ENCODE results near the gene CASKIN2. TPM values are rescaled to one million over a fixed set of nuclear protein-coding genes. Genes with fewer than 3 reads are reported as not detected.

The CASKIN2 gene
- total RNA-seq, 1 donor from 2014 or later: 47.8 TPM

DNA sequence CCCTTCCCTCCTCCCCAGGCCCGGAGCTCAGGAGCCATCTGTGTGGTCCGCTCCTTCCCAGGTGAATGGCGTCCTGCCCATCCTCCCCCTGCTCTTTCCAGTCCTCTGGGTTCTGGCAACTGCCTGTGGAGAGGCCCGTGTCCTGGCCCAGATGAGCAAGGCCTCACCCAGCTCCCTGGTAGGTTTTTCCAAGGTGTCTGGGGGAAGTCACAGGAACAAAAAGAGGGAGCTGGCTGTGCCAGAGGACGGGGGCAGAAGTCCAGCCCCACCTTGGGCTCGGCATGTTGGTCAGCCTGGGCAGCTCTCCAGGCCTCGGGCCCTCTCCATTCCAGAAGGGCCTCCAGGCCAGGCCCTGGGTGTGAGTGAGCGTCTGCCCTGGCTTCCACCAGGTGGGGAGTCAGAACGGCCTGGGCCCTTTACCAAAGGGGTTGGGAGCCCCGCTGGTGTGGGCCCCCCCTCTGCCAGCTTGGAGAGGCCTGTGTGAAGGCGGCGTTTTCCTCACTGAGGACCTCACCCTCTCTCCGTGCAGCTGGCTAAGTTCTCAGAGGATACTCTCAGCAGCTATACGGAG lies 25.1 kb downstream of the CASKIN2 start:
- TF ChIP-seq, protein P1, sequence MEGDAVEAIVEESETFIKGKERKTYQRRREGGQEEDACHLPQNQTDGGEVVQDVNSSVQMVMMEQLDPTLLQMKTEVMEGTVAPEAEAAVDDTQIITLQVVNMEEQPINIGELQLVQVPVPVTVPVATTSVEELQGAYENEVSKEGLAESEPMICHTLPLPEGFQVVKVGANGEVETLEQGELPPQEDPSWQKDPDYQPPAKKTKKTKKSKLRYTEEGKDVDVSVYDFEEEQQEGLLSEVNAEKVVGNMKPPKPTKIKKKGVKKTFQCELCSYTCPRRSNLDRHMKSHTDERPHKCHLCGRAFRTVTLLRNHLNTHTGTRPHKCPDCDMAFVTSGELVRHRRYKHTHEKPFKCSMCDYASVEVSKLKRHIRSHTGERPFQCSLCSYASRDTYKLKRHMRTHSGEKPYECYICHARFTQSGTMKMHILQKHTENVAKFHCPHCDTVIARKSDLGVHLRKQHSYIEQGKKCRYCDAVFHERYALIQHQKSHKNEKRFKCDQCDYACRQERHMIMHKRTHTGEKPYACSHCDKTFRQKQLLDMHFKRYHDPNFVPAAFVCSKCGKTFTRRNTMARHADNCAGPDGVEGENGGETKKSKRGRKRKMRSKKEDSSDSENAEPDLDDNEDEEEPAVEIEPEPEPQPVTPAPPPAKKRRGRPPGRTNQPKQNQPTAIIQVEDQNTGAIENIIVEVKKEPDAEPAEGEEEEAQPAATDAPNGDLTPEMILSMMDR (IDR thresholded peaks at IDR 0.05; ENCODE audit: unreplicated experiment): no peak
- H3K27ac Mint-ChIP-seq (ENCODE audit: unreplicated experiment): peak overlapping the region; percentile 57
- H3K4me3 Mint-ChIP-seq (ENCODE audit: unreplicated experiment): no peak overlapping the region
- no peak for DNase-seq (ENCODE audit: low spot score)
- H3K27me3 Mint-ChIP-seq (ENCODE audit: unreplicated experiment): peaks cover 15% of the 10 kb centered on the region
- peaks cover 18% of the 10 kb centered on the region for H3K36me3 Mint-ChIP-seq (ENCODE audit: low read depth, unreplicated experiment)
- peaks cover 38% of the 10 kb centered on the region for H3K4me1 Mint-ChIP-seq (ENCODE audit: unreplicated experiment)
- H3K9me3 Mint-ChIP-seq (ENCODE audit: unreplicated experiment): no peaks in the 10 kb centered on the region

DNA sequence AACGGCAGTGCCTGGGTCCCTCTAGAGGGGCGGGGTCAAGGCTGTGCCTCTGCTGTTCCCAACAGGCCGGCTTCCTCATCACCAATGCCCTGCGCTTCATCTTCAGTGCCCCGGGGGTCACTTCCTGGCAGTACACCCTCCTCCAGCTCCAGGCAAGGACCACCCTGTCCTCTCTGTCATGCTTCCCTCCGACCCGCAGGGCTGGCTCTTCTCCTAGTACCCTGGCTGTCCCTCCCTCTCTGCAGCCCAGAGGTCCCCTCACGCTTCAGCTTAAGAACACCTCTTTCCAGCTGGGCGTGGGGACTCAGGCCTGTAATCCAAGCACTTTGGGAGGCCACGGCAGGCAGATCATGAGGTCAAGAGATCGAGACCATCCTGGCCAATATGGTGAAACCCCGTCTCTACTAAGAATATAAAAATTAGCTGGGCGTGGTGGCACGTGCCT lies 25.8 kb downstream of the CASKIN2 start:
- DNase-seq (ENCODE audit: low spot score): no peak
- Mint-ChIP-seq H3K4me3 (ENCODE audit: unreplicated experiment) (no peak overlapping the region), H3K36me3 (ENCODE audit: low read depth, unreplicated experiment) (peaks cover 17% of the 10 kb centered on the region), H3K9me3 (ENCODE audit: unreplicated experiment) (no peaks in the 10 kb centered on the region), H3K27ac (ENCODE audit: unreplicated experiment) (no peak overlapping the region), H3K27me3 (ENCODE audit: unreplicated experiment) (peaks cover 20% of the 10 kb centered on the region), H3K4me1 (ENCODE audit: unreplicated experiment) (peaks cover 42% of the 10 kb centered on the region)
- TF ChIP-seq, protein P1 (IDR thresholded peaks at IDR 0.05; ENCODE audit: unreplicated experiment): no peak

- Mint-ChIP-seq H3K36me3 (ENCODE audit: low read depth, unreplicated experiment) (peaks cover 14% of the 10 kb centered on the region), H3K9me3 (ENCODE audit: unreplicated experiment) (no peaks in the 10 kb centered on the region), H3K27me3 (ENCODE audit: unreplicated experiment) (peaks cover 20% of the 10 kb centered on the region), H3K27ac (ENCODE audit: unreplicated experiment) (peak overlapping the region; percentile 24), H3K4me3 (ENCODE audit: unreplicated experiment) (no peak overlapping the region), H3K4me1 (ENCODE audit: unreplicated experiment) (peaks cover 42% of the 10 kb centered on the region)
- TF ChIP-seq, protein P1 (IDR thresholded peaks at IDR 0.05; ENCODE audit: unreplicated experiment): no peak
- no peak for DNase-seq (ENCODE audit: low spot score)
Measured at GRCh38 chr17:75488693-75489510, 26.4 kb downstream of the CASKIN2 start.

DNA sequence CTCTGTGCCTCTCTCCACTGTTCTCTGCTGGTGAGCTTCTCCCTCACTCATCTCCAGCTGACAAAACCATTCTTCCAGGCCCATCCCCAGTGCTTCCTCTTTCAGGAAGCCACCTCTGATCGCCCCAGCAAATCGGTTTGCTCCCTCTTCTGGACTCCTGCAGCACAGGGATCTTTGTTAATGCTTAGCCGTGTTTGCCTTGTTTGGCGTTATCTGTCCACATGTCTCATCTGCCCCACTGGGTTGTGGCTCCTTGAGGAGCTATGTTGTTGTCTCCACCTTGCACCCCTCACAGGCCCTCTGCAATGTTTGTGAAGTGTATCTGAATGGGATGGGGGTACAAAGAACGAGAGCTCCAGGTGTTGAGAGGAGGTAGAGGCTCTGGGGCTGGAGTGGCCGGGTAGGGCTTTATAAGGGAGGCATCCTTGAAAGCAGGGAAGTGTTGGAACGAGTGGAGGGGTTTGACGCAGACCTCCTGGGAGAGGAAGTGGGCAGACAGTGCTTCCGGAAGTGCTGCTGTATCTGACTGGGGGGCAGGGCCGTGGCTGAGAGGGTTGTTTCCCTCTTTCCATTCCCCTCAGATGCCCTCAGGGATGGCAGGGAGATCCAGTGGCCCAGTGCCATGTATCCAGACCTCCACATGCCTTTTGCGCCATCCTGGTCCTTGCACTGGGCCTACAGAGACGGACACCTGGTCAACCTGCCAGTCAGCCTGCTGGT lies 27.8 kb downstream of the CASKIN2 start:
- no peak for DNase-seq (ENCODE audit: low spot score)
- Mint-ChIP-seq H3K4me3 (ENCODE audit: unreplicated experiment) (peak overlapping the region; percentile 70), H3K4me1 (ENCODE audit: unreplicated experiment) (peaks cover 42% of the 10 kb centered on the region), H3K27me3 (ENCODE audit: unreplicated experiment) (peaks cover 22% of the 10 kb centered on the region), H3K9me3 (ENCODE audit: unreplicated experiment) (no peaks in the 10 kb centered on the region), H3K36me3 (ENCODE audit: low read depth, unreplicated experiment) (peaks cover 14% of the 10 kb centered on the region), H3K27ac (ENCODE audit: unreplicated experiment) (peak overlapping the region; percentile 72)
- TF ChIP-seq, protein P1 (IDR thresholded peaks at IDR 0.05; ENCODE audit: unreplicated experiment): no peak
